LHCN-M2 (cell line): ENCODE results near the gene KLHL3. TPM values are rescaled to one million over a fixed set of nuclear protein-coding genes. Genes with fewer than 3 reads are reported as not detected.
"Not testable (repeated sequence)": the region's sequence is repeated elsewhere in the genome, so short reads cannot be mapped to it uniquely, and the experiment has no call there.

Source experiments
- DNase-seq: peaks from one replicate; pipeline ENCODE4 v3.0.0-alpha.2; 2012; ENCODE audit warnings: low read depth
- total RNA-seq: library from RNA; depleted of rRNA; stranded (reverse); fragments of >200 nt; gene quantifications from 2 replicates; pipeline ENCODE4 v1.2.3, GENCODE V29; 2014

Gene KLHL3
- total RNA-seq, 1 experiment from 2014 or later = 0.34 TPM

GRCh38 chr5:137668637-137669036, 67.3 kb downstream of the KLHL3 start:
- no peak for DNase-seq

GRCh38 chr5:137667341-137667740, 68.5 kb downstream of the KLHL3 start:
- no peak for DNase-seq

GRCh38 chr5:137666901-137667300, 69.0 kb downstream of the KLHL3 start:
- no peak for DNase-seq

GRCh38 chr5:137666461-137666850, 69.4 kb downstream of the KLHL3 start:
- peak; percentile 4 for DNase-seq

GRCh38 chr5:137665678-137666460, 70.0 kb downstream of the KLHL3 start:
- no peak for DNase-seq

GRCh38 chr5:137660349-137660817, 75.5 kb downstream of the KLHL3 start:
- peak; percentile 54 for DNase-seq

- no peak for DNase-seq
Observed at GRCh38 chr5:137659209-137659608, 76.7 kb downstream of the KLHL3 start.

- DNase-seq = no peak
Observed at GRCh38 chr5:137658324-137658723, 77.6 kb downstream of the KLHL3 start.

GRCh38 chr5:137657073-137657472, 78.8 kb downstream of the KLHL3 start:
- no peak for DNase-seq

GRCh38 chr5:137656558-137656957, 79.3 kb downstream of the KLHL3 start:
- DNase-seq = no peak

- DNase-seq = peak; percentile 20
Observed at GRCh38 chr5:137651022-137651421, 84.9 kb downstream of the KLHL3 start.

GRCh38 chr5:137649228-137649935, 86.5 kb downstream of the KLHL3 start:
- DNase-seq = peak; percentile 14

- no peak for DNase-seq
Observed at GRCh38 chr5:137648361-137648760, 87.5 kb downstream of the KLHL3 start.

GRCh38 chr5:137647401-137647800, 88.5 kb downstream of the KLHL3 start:
- DNase-seq = no peak

- DNase-seq = no peak
Observed at GRCh38 chr5:137646761-137647160, 89.1 kb downstream of the KLHL3 start.

GRCh38 chr5:137643081-137643480, 92.8 kb downstream of the KLHL3 start:
- not testable (repeated sequence) for DNase-seq

- DNase-seq = no peak
Observed at GRCh38 chr5:137642091-137642490, 93.8 kb downstream of the KLHL3 start.

GRCh38 chr5:137641148-137641547, 94.7 kb downstream of the KLHL3 start:
- no peak for DNase-seq

GRCh38 chr5:137639645-137640044, 96.2 kb downstream of the KLHL3 start:
- no peak for DNase-seq

- no peak for DNase-seq
Observed at GRCh38 chr5:137638841-137639240, 97.0 kb downstream of the KLHL3 start.

GRCh38 chr5:137636830-137637714, 98.8 kb downstream of the KLHL3 start:
- DNase-seq = no peak

- DNase-seq = no peak
Observed at GRCh38 chr5:137636099-137636498, 99.8 kb downstream of the KLHL3 start.
